Effector memory CD8-positive, alpha-beta T cell (primary cell): ENCODE results near the gene GABRG3.

Source experiments
- ATAC-seq: fragments of 150-1000 bp; cut with Tn5 transposase; replicated peaks from 2 replicates; pipeline ENCODE4 v1.10.0; 2021; ENCODE audit warnings: mild to moderate bottlenecking, moderate library complexity
- DNase-seq, 3 experiments: peaks; one replicate each; pipeline ENCODE4 v3.0.0; 2021
- H3K27ac Mint-ChIP-seq, 2 donors: one replicate each; pipeline ENCODE4 v1.8.0; 2022; ENCODE audit warnings: mild to moderate bottlenecking in 2 of 2, mixed read lengths in 2 of 2, moderate library complexity in 2 of 2
- H3K27me3 Mint-ChIP-seq, 2 donors: one replicate each; pipeline ENCODE4 v1.8.0; 2022; ENCODE audit warnings: mixed read lengths in 2 of 2
- H3K36me3 Mint-ChIP-seq: one replicate; pipeline ENCODE4 v1.8.0; 2022; ENCODE audit warnings: mild to moderate bottlenecking, moderate library complexity, mixed read lengths; ENCODE audit not compliant: insufficient read depth
- H3K4me1 Mint-ChIP-seq, 2 donors: one replicate each; pipeline ENCODE4 v1.8.0; 2022; ENCODE audit warnings: low read depth in 2 of 2, mixed read lengths in 2 of 2
- H3K4me3 Mint-ChIP-seq, 2 donors: one replicate each; pipeline ENCODE4 v1.8.0; 2022; ENCODE audit warnings: mild to moderate bottlenecking in 2 of 2, mixed read lengths in 2 of 2, moderate library complexity in 2 of 2
- H3K9me3 Mint-ChIP-seq, 2 donors: one replicate each; pipeline ENCODE4 v1.8.0; 2022; ENCODE audit warnings: mixed read lengths in 2 of 2

Gene GABRG3

DNA sequence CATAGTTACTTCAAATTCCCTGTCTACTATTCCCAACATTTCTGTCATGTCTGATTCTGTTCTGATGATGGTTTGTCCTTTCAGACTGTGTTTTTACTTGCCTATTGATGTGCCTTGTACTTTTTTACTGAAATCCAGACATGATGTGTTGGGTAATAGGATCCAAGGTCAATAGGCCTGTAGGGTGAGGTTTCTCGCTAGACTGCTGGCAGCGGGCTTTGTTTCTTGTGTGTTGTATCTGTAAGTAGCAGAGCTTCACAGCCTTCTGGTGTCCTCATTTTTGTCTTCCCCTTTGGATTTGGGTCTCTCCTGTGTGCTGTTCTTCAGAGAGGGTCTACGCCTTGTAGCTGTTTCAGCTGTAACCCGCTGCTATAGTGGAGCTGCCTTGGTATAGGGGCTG, 140.3 kb downstream of the GABRG3 start:
- ATAC-seq, result no peak
- Mint-ChIP-seq H3K4me1 (no peaks in the 10 kb centered on the region), H3K27me3 (no peaks in the 10 kb centered on the region), H3K4me3 (no peak overlapping the region), H3K36me3 (no peaks in the 10 kb centered on the region), H3K27ac (no peak overlapping the region), H3K9me3 (peaks cover under 1 to 9% of the 10 kb centered on the region in 2 donors)
- no peak for DNase-seq

DNA sequence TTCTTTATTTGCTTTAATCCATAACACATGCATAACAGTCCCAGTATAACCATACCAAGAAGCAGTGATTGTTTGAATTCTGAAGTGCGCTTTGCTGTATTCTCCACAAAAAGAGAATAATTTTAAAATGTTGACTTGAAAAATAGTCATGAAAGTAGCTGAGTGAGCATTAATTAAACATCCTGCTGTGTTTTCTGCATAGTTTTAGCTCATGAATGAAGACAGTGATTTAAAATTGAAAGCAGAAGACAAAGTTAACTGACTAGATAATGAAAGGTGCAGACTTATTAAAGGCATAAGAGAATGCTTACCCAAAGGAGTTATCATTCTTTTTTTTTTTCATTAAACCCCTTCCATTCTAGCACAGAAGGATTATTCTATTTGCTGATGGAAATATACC, 143.5 kb downstream of the GABRG3 start:
- no peak for DNase-seq
- no peak for ATAC-seq
- Mint-ChIP-seq H3K4me3 (no peak overlapping the region), H3K27me3 (no peaks in the 10 kb centered on the region), H3K9me3 (peaks cover 0 to 15% of the 10 kb centered on the region in 2 donors), H3K27ac (no peak overlapping the region), H3K4me1 (no peaks in the 10 kb centered on the region), H3K36me3 (no peaks in the 10 kb centered on the region)

- ATAC-seq, result no peak
Observed at GRCh38 chr15:27119695-27120266, 148.8 kb downstream of the GABRG3 start.

GRCh38 chr15:27121672-27122071, 150.7 kb downstream of the GABRG3 start:
- DNase-seq (no peak), ATAC-seq (no peak)
- no peaks in the 10 kb centered on the region for H3K4me1 Mint-ChIP-seq
- peaks cover 17 to 33% of the 10 kb centered on the region in 2 donors for H3K9me3 Mint-ChIP-seq
- H3K27me3 Mint-ChIP-seq, result no peaks in the 10 kb centered on the region
- H3K27ac Mint-ChIP-seq, result no peak overlapping the region
- no peak overlapping the region for H3K4me3 Mint-ChIP-seq
- no peaks in the 10 kb centered on the region for H3K36me3 Mint-ChIP-seq

More at GRCh38 chr15:27119695-27120266, 148.8 kb downstream of the GABRG3 start:
- no peak overlapping the region for H3K4me3 Mint-ChIP-seq
- no peak overlapping the region for H3K27ac Mint-ChIP-seq
- no peak for DNase-seq
- H3K36me3 Mint-ChIP-seq, result no peaks in the 10 kb centered on the region
- no peaks in the 10 kb centered on the region for H3K4me1 Mint-ChIP-seq
- H3K27me3 Mint-ChIP-seq, result no peaks in the 10 kb centered on the region
- H3K9me3 Mint-ChIP-seq, result peaks cover 17 to 20% of the 10 kb centered on the region in 2 donors

- ATAC-seq, result no peak
- Mint-ChIP-seq H3K36me3 (no peaks in the 10 kb centered on the region), H3K4me3 (no peak overlapping the region), H3K9me3 (peaks cover 19 to 44% of the 10 kb centered on the region in 2 donors), H3K4me1 (no peaks in the 10 kb centered on the region), H3K27me3 (no peaks in the 10 kb centered on the region), H3K27ac (no peak overlapping the region)
- DNase-seq, result no peak
Observed at GRCh38 chr15:27123291-27123690, 152.3 kb downstream of the GABRG3 start.

GRCh38 chr15:27123808-27124207, 152.8 kb downstream of the GABRG3 start:
- Mint-ChIP-seq H3K27me3 (no peaks in the 10 kb centered on the region), H3K4me1 (no peaks in the 10 kb centered on the region), H3K4me3 (no peak overlapping the region), H3K9me3 (peaks cover 19 to 44% of the 10 kb centered on the region in 2 donors), H3K27ac (no peak overlapping the region), H3K36me3 (no peaks in the 10 kb centered on the region)
- no peak for DNase-seq
- ATAC-seq, result no peak

DNA sequence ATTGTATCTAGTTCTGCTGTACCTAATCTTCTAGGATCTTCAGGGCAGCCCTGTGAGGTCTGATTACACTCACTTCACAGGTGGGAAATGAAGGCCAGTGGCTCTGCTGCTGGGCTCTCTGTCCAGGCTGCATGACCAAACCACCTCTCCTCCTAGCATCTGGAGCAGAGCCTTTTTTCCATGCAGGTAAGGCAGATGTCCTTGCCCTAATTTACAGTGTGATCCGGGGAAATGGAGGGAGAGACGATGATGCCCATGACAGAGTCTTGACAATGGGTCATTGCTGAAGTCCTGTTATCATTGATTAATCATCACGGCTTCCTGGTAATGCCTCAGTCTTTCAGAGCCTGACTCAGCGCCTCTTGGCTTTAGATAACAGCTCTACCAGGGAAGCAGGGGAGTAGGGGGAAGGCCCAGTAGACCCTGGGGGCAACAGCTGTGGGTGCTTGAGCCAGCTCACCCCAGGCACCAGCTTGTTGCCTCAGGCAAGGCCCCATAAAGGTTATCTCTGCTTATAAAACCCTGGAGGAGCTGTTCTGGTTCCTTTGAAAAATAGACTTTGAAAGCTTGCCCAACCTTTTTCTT, 153.4 kb downstream of the GABRG3 start:
- no peak overlapping the region for H3K27ac Mint-ChIP-seq
- no peak for DNase-seq
- no peak for ATAC-seq
- H3K4me1 Mint-ChIP-seq, result no peaks in the 10 kb centered on the region
- no peaks in the 10 kb centered on the region for H3K36me3 Mint-ChIP-seq
- H3K4me3 Mint-ChIP-seq, result no peak overlapping the region
- H3K9me3 Mint-ChIP-seq, result peaks cover 15 to 44% of the 10 kb centered on the region in 2 donors
- no peaks in the 10 kb centered on the region for H3K27me3 Mint-ChIP-seq

DNA sequence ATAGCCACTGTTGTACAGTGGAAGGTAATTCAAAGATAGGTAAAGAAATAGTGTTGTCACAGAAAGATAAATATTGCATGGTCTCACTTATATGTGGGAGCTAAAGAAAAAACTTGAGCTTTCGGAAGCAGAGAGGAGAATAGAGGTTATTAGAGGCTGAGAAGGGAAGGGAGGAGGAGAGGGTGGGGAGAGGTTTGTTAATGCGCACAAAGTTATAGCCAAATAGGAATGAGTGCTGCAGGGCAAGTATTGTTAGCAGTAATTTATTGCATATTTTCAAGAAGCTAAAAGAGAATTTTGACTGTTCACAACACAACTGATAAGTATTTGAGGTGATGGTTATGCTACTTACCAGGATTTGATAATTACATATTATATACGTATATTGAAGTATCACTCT, 154.2 kb downstream of the GABRG3 start:
- ATAC-seq (no peak), DNase-seq (no peak)
- H3K4me3 Mint-ChIP-seq, result no peak overlapping the region
- H3K27me3 Mint-ChIP-seq, result no peaks in the 10 kb centered on the region
- H3K4me1 Mint-ChIP-seq, result no peaks in the 10 kb centered on the region
- no peaks in the 10 kb centered on the region for H3K36me3 Mint-ChIP-seq
- no peak overlapping the region for H3K27ac Mint-ChIP-seq
- H3K9me3 Mint-ChIP-seq, result peaks cover 14 to 44% of the 10 kb centered on the region in 2 donors

DNA sequence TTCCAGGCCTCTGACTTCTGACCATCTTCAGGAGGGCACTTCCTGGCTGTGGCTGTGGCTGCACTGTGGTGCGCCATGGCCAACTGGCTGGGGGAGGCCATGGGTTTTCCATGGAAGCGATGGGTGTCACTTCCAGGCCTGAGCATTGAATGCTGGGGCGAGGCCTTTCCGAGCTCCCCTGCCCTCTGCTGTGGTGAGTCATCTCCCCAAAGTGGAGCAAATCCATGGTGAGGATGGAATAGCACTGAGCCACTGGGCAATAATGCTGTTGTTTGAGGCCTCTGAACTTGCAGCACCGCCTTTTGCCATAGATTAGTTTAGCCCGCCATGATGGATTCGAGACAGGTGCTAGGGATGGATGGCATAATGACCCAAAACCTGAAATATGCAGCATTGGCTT, 155.5 kb downstream of the GABRG3 start:
- Mint-ChIP-seq H3K27ac (no peak overlapping the region), H3K27me3 (no peaks in the 10 kb centered on the region), H3K9me3 (peaks cover 14 to 43% of the 10 kb centered on the region in 2 donors), H3K4me3 (no peak overlapping the region), H3K4me1 (no peaks in the 10 kb centered on the region), H3K36me3 (no peaks in the 10 kb centered on the region)
- no peak for ATAC-seq
- no peak for DNase-seq

DNA sequence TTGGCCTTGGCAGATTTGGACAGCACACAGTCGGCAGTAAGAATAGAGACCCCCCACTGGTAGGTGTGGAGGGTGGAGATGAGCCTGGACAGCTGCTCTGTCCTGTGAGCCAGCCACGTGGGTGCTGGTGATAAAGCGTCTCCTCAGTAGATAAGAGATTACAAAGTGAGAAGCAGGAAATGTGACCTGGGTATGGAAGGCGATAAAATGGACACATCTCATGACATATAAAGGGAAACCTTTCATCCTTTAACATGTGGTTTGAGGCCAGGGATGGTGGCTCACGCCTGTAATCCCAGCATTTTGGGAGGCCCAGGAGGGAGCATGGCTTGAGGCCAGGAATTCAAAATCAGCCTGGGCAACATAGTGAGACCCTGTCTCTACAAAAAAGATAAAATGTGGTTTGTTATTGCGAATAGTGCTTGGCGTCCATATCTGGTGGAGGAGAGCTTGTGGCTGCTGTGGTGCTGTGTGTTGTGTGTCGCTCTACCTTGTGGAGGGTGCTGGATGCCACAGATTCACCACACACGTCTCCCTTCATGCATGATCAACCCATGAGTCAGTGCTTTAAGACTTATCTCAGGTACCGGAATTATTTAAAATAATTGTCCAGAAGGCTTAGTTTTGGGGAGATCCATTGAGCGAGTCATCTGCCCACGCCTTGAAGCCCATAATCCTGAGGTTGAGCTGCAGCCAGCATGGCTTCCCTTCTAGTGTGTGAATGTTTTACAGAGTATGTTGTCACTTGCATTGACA, 157.0 kb downstream of the GABRG3 start:
- H3K27ac Mint-ChIP-seq, result no peak overlapping the region
- H3K36me3 Mint-ChIP-seq, result no peaks in the 10 kb centered on the region
- DNase-seq, result no peak
- H3K4me1 Mint-ChIP-seq, result no peaks in the 10 kb centered on the region
- H3K27me3 Mint-ChIP-seq, result no peaks in the 10 kb centered on the region
- H3K4me3 Mint-ChIP-seq, result no peak overlapping the region
- ATAC-seq, result no peak
- H3K9me3 Mint-ChIP-seq, result peaks cover 10 to 32% of the 10 kb centered on the region in 2 donors

DNA sequence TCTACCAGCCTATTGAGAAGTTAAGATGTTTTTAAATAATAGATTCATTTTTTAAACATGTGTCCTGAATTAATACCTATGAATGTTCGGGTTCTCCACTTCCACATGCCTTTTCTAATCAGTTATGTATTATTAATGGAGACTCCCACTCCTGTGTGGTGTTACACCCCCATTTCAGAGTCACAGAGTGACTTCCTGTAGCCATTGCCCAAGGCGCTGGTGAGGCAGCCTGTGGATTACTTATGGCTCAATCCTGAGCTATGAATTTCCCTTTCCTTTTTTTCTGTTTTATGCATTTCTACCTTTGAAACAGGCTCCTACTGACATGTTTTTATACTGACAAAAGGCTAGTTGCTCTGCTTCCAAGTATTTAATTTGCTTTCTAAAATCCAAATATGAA, 162.3 kb downstream of the GABRG3 start:
- no peak for DNase-seq
- Mint-ChIP-seq H3K27ac (no peak overlapping the region), H3K27me3 (no peaks in the 10 kb centered on the region), H3K4me3 (no peak overlapping the region), H3K36me3 (no peaks in the 10 kb centered on the region), H3K9me3 (peaks cover 9 to 14% of the 10 kb centered on the region in 2 donors), H3K4me1 (no peaks in the 10 kb centered on the region)
- no peak for ATAC-seq

GRCh38 chr15:27134481-27134880, 163.5 kb downstream of the GABRG3 start:
- no peaks in the 10 kb centered on the region for H3K36me3 Mint-ChIP-seq

DNA sequence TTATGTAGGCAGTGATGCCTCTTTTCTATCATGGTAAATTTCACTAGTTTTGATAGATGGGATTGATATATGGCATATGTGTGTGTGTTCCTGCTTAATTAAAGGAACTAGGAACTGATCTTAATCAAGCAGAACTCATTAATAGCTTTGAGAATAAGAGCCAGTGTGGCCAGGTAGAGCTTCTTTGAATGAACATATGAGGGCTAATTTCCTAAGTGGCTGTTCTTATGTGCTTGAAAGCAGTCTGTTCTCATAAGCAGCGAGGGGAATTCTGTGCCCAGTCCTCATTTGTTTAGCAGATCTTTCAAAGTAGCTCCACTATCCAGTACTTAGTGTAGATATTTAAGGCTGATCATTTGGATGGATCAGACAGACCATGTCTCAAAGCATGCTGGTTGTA, 164.2 kb downstream of the GABRG3 start:
- H3K27me3 Mint-ChIP-seq, result no peaks in the 10 kb centered on the region
- no peak for DNase-seq
- no peak for ATAC-seq
- no peaks in the 10 kb centered on the region for H3K4me1 Mint-ChIP-seq
- no peak overlapping the region for H3K4me3 Mint-ChIP-seq
- no peak overlapping the region for H3K27ac Mint-ChIP-seq
- no peaks in the 10 kb centered on the region for H3K36me3 Mint-ChIP-seq
- peaks cover 13 to 24% of the 10 kb centered on the region in 2 donors for H3K9me3 Mint-ChIP-seq

More at GRCh38 chr15:27134481-27134880, 163.5 kb downstream of the GABRG3 start:
- H3K4me3 Mint-ChIP-seq, result no peak overlapping the region
- H3K27ac Mint-ChIP-seq, result no peak overlapping the region
- no peaks in the 10 kb centered on the region for H3K4me1 Mint-ChIP-seq
- no peak for ATAC-seq
- peaks cover 13 to 24% of the 10 kb centered on the region in 2 donors for H3K9me3 Mint-ChIP-seq
- no peaks in the 10 kb centered on the region for H3K27me3 Mint-ChIP-seq
- no peak for DNase-seq

GRCh38 chr15:27137127-27137526, 166.1 kb downstream of the GABRG3 start:
- ATAC-seq, result no peak
- H3K27ac Mint-ChIP-seq, result no peak overlapping the region
- H3K36me3 Mint-ChIP-seq, result no peaks in the 10 kb centered on the region
- H3K4me3 Mint-ChIP-seq, result no peak overlapping the region
- no peaks in the 10 kb centered on the region for H3K4me1 Mint-ChIP-seq
- DNase-seq, result no peak
- peaks cover 17 to 27% of the 10 kb centered on the region in 2 donors for H3K9me3 Mint-ChIP-seq
- no peaks in the 10 kb centered on the region for H3K27me3 Mint-ChIP-seq
